ENCODE data around the gene C9orf153. TPM values are rescaled to one million over a fixed set of nuclear protein-coding genes. Genes with fewer than 3 reads are reported as not detected.
"Not testable (repeated sequence)": the region's sequence is repeated elsewhere in the genome, so short reads cannot be mapped to it uniquely, and the experiment has no call there.

The C9orf153 gene
- total RNA-seq = under 1 TPM; 0.39 to 0.59 TPM

GRCh38 chr9:86259557-86259956 lies at the start of gene C9orf153:
C9orf153 (minus strand) TSS chr9:86259657; CDS start chr9:86229603, 30,054 bp downstream.
- Mint-ChIP-seq H3K27ac (no peak within 1 kb of the TSS), H3K9me3 (no peaks in the 10 kb centered on the region), H3K36me3 (peaks cover 8 to 16% of the 10 kb centered on the region in 2 donors)
- no peak for DNase-seq (ENCODE audit: low spot score in 2 of 2)
- no peak for ATAC-seq

GRCh38 chr9:86308687-86309086 lies 49.2 kb upstream of the C9orf153 start:
- peaks cover 21 to 42% of the 10 kb centered on the region in 2 donors for H3K36me3 Mint-ChIP-seq
- H3K9me3 Mint-ChIP-seq = no peaks in the 10 kb centered on the region
- ATAC-seq (no peak), DNase-seq (ENCODE audit: low spot score in 2 of 2) (no peak)
- H3K27ac Mint-ChIP-seq = no peak overlapping the region

GRCh38 chr9:86304236-86304730 lies 44.8 kb upstream of the C9orf153 start:
- no peak for DNase-seq (ENCODE audit: low spot score in 2 of 2)
- no peak for ATAC-seq
- Mint-ChIP-seq H3K9me3 (no peaks in the 10 kb centered on the region), H3K27ac (peak overlapping the region in 1 of 2 donors; percentile 86), H3K36me3 (peaks cover 9 to 37% of the 10 kb centered on the region in 2 donors)

GRCh38 chr9:86303316-86303975 lies 44.0 kb upstream of the C9orf153 start:
- H3K9me3 Mint-ChIP-seq = no peaks in the 10 kb centered on the region
- peaks cover 12 to 36% of the 10 kb centered on the region in 2 donors for H3K36me3 Mint-ChIP-seq
- H3K27ac Mint-ChIP-seq = peak overlapping the region; percentile 22 to 86
- ATAC-seq (peak; percentile 98 to 99), DNase-seq (ENCODE audit: low spot score in 2 of 2) (peak in 1 of 2 donors; percentile 19)

- Mint-ChIP-seq H3K9me3 (no peaks in the 10 kb centered on the region), H3K27ac (no peak overlapping the region), H3K36me3 (peaks cover 18 to 36% of the 10 kb centered on the region in 2 donors)
- no peak for DNase-seq (ENCODE audit: low spot score in 2 of 2)
- no peak for ATAC-seq
These were observed 42.2 kb upstream of the C9orf153 start for GRCh38 chr9:86301686-86302085.

- ATAC-seq (no peak), DNase-seq (ENCODE audit: low spot score in 2 of 2) (no peak)
- no peak overlapping the region for H3K27ac Mint-ChIP-seq
These were observed 41.2 kb upstream of the C9orf153 start for GRCh38 chr9:86300701-86301100.

GRCh38 chr9:86298873-86299272 lies 39.4 kb upstream of the C9orf153 start:
- no peak for ATAC-seq
- peak overlapping the region in 1 of 2 donors; percentile 4 for H3K27ac Mint-ChIP-seq
- no peaks in the 10 kb centered on the region for H3K9me3 Mint-ChIP-seq
- peaks cover 18 to 21% of the 10 kb centered on the region in 2 donors for H3K36me3 Mint-ChIP-seq
- DNase-seq (ENCODE audit: low spot score in 2 of 2) = no peak

More at GRCh38 chr9:86300701-86301100, 41.2 kb upstream of the C9orf153 start:
- Mint-ChIP-seq H3K9me3 (no peaks in the 10 kb centered on the region), H3K36me3 (peaks cover 18 to 32% of the 10 kb centered on the region in 2 donors)

GRCh38 chr9:86290341-86290740 lies 30.9 kb upstream of the C9orf153 start:
- H3K36me3 Mint-ChIP-seq; H3K27ac Mint-ChIP-seq; H3K9me3 Mint-ChIP-seq; DNase-seq (ENCODE audit: low spot score in 2 of 2); ATAC-seq: not testable (repeated sequence)

GRCh38 chr9:86288499-86289198 lies 29.2 kb upstream of the C9orf153 start:
- Mint-ChIP-seq H3K9me3 (no peaks in the 10 kb centered on the region), H3K27ac (no peak overlapping the region), H3K36me3 (no peaks in the 10 kb centered on the region)
- ATAC-seq (no peak), DNase-seq (ENCODE audit: low spot score in 2 of 2) (no peak)

- DNase-seq (ENCODE audit: low spot score in 2 of 2) = no peak
- Mint-ChIP-seq H3K27ac (peak overlapping the region in 1 of 2 donors; percentile 45), H3K36me3 (no peaks in the 10 kb centered on the region)
These were observed 27.6 kb upstream of the C9orf153 start for GRCh38 chr9:86287013-86287412.

GRCh38 chr9:86286278-86286677 lies 26.8 kb upstream of the C9orf153 start:
- Mint-ChIP-seq H3K9me3 (no peaks in the 10 kb centered on the region), H3K27ac (no peak overlapping the region), H3K36me3 (peaks cover 0 to 4% of the 10 kb centered on the region in 2 donors)
- ATAC-seq = no peak
- DNase-seq (ENCODE audit: low spot score in 2 of 2) = no peak

More at GRCh38 chr9:86287013-86287412, 27.6 kb upstream of the C9orf153 start:
- no peaks in the 10 kb centered on the region for H3K9me3 Mint-ChIP-seq
- ATAC-seq = no peak

- H3K36me3 Mint-ChIP-seq = peaks cover 0 to 6% of the 10 kb centered on the region in 2 donors
- DNase-seq (ENCODE audit: low spot score in 2 of 2) (no peak), ATAC-seq (no peak)
- H3K9me3 Mint-ChIP-seq = no peaks in the 10 kb centered on the region
- H3K27ac Mint-ChIP-seq = no peak overlapping the region
These were observed 25.8 kb upstream of the C9orf153 start for GRCh38 chr9:86285261-86285660.

GRCh38 chr9:86282979-86283535 lies 23.6 kb upstream of the C9orf153 start:
- no peaks in the 10 kb centered on the region for H3K9me3 Mint-ChIP-seq
- peak; percentile 54 to 71 for ATAC-seq
- DNase-seq (ENCODE audit: low spot score in 2 of 2) = no peak
- peaks cover 12 to 14% of the 10 kb centered on the region in 2 donors for H3K36me3 Mint-ChIP-seq
- peak overlapping the region; percentile 88 to 94 for H3K27ac Mint-ChIP-seq

GRCh38 chr9:86282077-86282978 lies 22.9 kb upstream of the C9orf153 start, which contains the start of gene ISCA1:
ISCA1 (minus strand) TSS chr9:86282538; CDS start chr9:86282458, 80 bp downstream.
- ATAC-seq (peak; percentile 85 to 87), DNase-seq (ENCODE audit: low spot score in 2 of 2) (peak; percentile 92 to 96)
- peak within 1 kb of the TSS; percentile 88 to 94 for H3K27ac Mint-ChIP-seq
- H3K36me3 Mint-ChIP-seq = peaks cover 12 to 14% of the 10 kb centered on the region in 2 donors
- H3K9me3 Mint-ChIP-seq = no peaks in the 10 kb centered on the region

- H3K27ac Mint-ChIP-seq = peak overlapping the region; percentile 86 to 88
- peaks cover 12 to 14% of the 10 kb centered on the region in 2 donors for H3K36me3 Mint-ChIP-seq
- H3K9me3 Mint-ChIP-seq = no peaks in the 10 kb centered on the region
- ATAC-seq = no peak
- no peak for DNase-seq (ENCODE audit: low spot score in 2 of 2)
These were observed 22.2 kb upstream of the C9orf153 start for GRCh38 chr9:86281593-86282076.

GRCh38 chr9:86280580-86280979 lies 21.1 kb upstream of the C9orf153 start:
- Mint-ChIP-seq H3K27ac (peak overlapping the region; percentile 86 to 88), H3K36me3 (peaks cover 12 to 14% of the 10 kb centered on the region in 2 donors), H3K9me3 (no peaks in the 10 kb centered on the region)
- ATAC-seq (no peak), DNase-seq (ENCODE audit: low spot score in 2 of 2) (no peak)
